GM23338 (cell line): ENCODE data around the gene HKDC1. TPM values are rescaled to one million over a fixed set of nuclear protein-coding genes. Genes with fewer than 3 reads are reported as not detected.

Experiments used
- ATAC-seq: fragments of 200-7000 bp; cut with Tn5 transposase; 3 replicates; pipeline ENCODE4 v1.9.1; 2020
- DNase-seq: peaks from one replicate; pipeline ENCODE4 v3.0.0-alpha.2; 2015; ENCODE audit warnings: low spot score
- H2AFZ ChIP-seq: fragments of 200-600 bp; sonication (generic); 2 replicates; pipeline ENCODE4 v1.8.0; 2016; ENCODE audit warnings: antibody characterized with exemption, mild to moderate bottlenecking, moderate library complexity
- H3F3A ChIP-seq: fragments of 200-600 bp; sonication (generic); replicated peaks from 2 replicates; pipeline ENCODE4 v1.8.0; 2017; ENCODE audit warnings: antibody characterized with exemption, mixed run types, low read depth
- H3K27ac ChIP-seq: fragments of 200-600 bp; sonication (generic); 2 replicates; pipeline ENCODE4 v1.6.1; 2016; ENCODE audit warnings: low read depth
- H3K27me3 ChIP-seq: fragments of 200-600 bp; sonication (generic); 2 replicates; pipeline ENCODE4 v1.8.0; 2016; ENCODE audit warnings: mild to moderate bottlenecking, mixed run types, moderate library complexity; ENCODE audit not compliant: insufficient read depth
- H3K36me3 ChIP-seq: fragments of 200-600 bp; sonication (generic); 2 replicates; pipeline ENCODE4 v1.8.0; 2016; ENCODE audit warnings: mild to moderate bottlenecking; ENCODE audit not compliant: insufficient read depth
- H3K4me1 ChIP-seq: fragments of 200-600 bp; sonication (generic); 2 replicates; pipeline ENCODE4 v1.8.0; 2016; ENCODE audit warnings: mild to moderate bottlenecking, moderate library complexity; ENCODE audit not compliant: insufficient read depth
- H3K4me2 ChIP-seq: fragments of 200-600 bp; sonication (generic); 2 replicates; pipeline ENCODE4 v1.7.1; 2017; ENCODE audit warnings: mixed run types
- H3K4me3 ChIP-seq: fragments of 200-600 bp; sonication (generic); 2 replicates; pipeline ENCODE4 v1.6.1; 2016; ENCODE audit warnings: mixed run types
- H3K79me2 ChIP-seq: fragments of 200-600 bp; sonication (generic); replicated peaks from 2 replicates; pipeline ENCODE4 v1.8.0; 2017; ENCODE audit warnings: mild to moderate bottlenecking; ENCODE audit not compliant: insufficient read depth
- H3K9me2 ChIP-seq: fragments of 200-600 bp; sonication (generic); 2 replicates; pipeline ENCODE4 v1.8.0; 2017; ENCODE audit not compliant: insufficient read depth
- H4K20me1 ChIP-seq: fragments of 200-600 bp; sonication (generic); replicated peaks from 2 replicates; pipeline ENCODE4 v1.8.0; 2017; ENCODE audit warnings: mild to moderate bottlenecking; ENCODE audit not compliant: insufficient read depth
- H3K27ac Mint-ChIP-seq: 2 replicates; pipeline ENCODE4 v1.8.0; 2020; ENCODE audit warnings: inconsistent platforms, mild to moderate bottlenecking, moderate library complexity, mixed read lengths
- H3K27me3 Mint-ChIP-seq: 3 replicates; pipeline ENCODE4 v1.8.0; 2022; ENCODE audit warnings: low read depth, mild to moderate bottlenecking, moderate library complexity, mixed read lengths, inconsistent platforms; ENCODE audit not compliant: insufficient read depth, poor library complexity
- H3K36me3 Mint-ChIP-seq: 3 replicates; pipeline ENCODE4 v1.8.0; 2021; ENCODE audit warnings: low read depth, mild to moderate bottlenecking, inconsistent platforms, moderate library complexity, mixed read lengths
- H3K4me1 Mint-ChIP-seq: 3 replicates; pipeline ENCODE4 v1.8.0; 2020; ENCODE audit warnings: mild to moderate bottlenecking, inconsistent platforms, mixed read lengths
- H3K4me3 Mint-ChIP-seq: 3 replicates; pipeline ENCODE4 v1.8.0; 2021; ENCODE audit warnings: moderate library complexity, mild to moderate bottlenecking, inconsistent platforms, mixed read lengths
- H3K9me3 Mint-ChIP-seq: 3 replicates; pipeline ENCODE4 v1.8.0; 2020; ENCODE audit warnings: moderate library complexity, mild to moderate bottlenecking, inconsistent platforms, mixed read lengths
- CREB1 ChIP-seq: fragments of 250-450 bp; sonication (Bioruptor Pico); IDR thresholded peaks from 2 replicates; pipeline ENCODE4 v1.5.0; 2020; ENCODE audit warnings: low read depth, mild to moderate bottlenecking, moderate library complexity
- CTCF ChIP-seq, 2 experiments: fragments of 200-600 bp in 1 of 2; sonication (generic) in 1 of 2; conservative IDR thresholded peaks; 2 replicates each; pipeline versions ENCODE4 v1.5.1 to v1.6.1; 2016 to 2017; ENCODE audit warnings: antibody characterized with exemption in 2 of 2, low read depth in 2 of 2, mild to moderate bottlenecking in 2 of 2, moderate library complexity in 1 of 2
- EZH2phosphoT487 ChIP-seq: fragments of 200-600 bp; sonication (generic); IDR thresholded peaks from one replicate; pipeline ENCODE4 v1.8.1; 2018; ENCODE audit warnings: antibody characterized with exemption; ENCODE audit not compliant: unreplicated experiment
- NANOG ChIP-seq: IDR thresholded peaks from 2 replicates; pipeline ENCODE4 v1.6.1; 2016; ENCODE audit warnings: antibody characterized with exemption, borderline replicate concordance
- POLR2AphosphoS5 ChIP-seq: IDR thresholded peaks from 2 replicates; pipeline ENCODE4 v1.6.1; 2016; ENCODE audit warnings: antibody characterized with exemption, low read depth
- REST ChIP-seq: IDR thresholded peaks from one replicate; pipeline ENCODE4 v1.6.1; 2018; ENCODE audit warnings: antibody characterized with exemption; ENCODE audit not compliant: unreplicated experiment
- STAT1 ChIP-seq: IDR thresholded peaks from one replicate; pipeline ENCODE4 v1.6.1; 2016; ENCODE audit warnings: antibody characterized with exemption; ENCODE audit not compliant: unreplicated experiment
- ZNF114 ChIP-seq: fragments of 250-450 bp; sonication (Bioruptor Pico); IDR thresholded peaks from 2 replicates; pipeline ENCODE4 v1.5.0; 2020; ENCODE audit warnings: mild to moderate bottlenecking, moderate library complexity
- ZNF331 ChIP-seq: fragments of 250-450 bp; sonication (Bioruptor Pico); IDR thresholded peaks from 2 replicates; pipeline ENCODE4 v1.5.0; 2020; ENCODE audit warnings: low read depth, mild to moderate bottlenecking, moderate library complexity
- polyA plus RNA-seq: library from polyadenylated mRNA; unstranded; fragments of >200 nt; fragmentation: Nextera tagmentation; extraction: Ambion mirVana; gene quantifications from 2 replicates; pipeline ENCODE4 v1.2.1, GENCODE V29; 2016
- total RNA-seq: library from RNA; depleted of rRNA; stranded (reverse); fragments of >200 nt; shearing (Covaris generic); gene quantifications from 2 replicates; pipeline ENCODE4 v1.2.3, GENCODE V29; 2014
- TF ChIP-seq, protein P1 (sequence below): fragments of 250-450 bp; sonication (Bioruptor Pico); IDR thresholded peaks from 2 replicates; pipeline ENCODE4 v1.5.0; 2020; ENCODE audit warnings: mild to moderate bottlenecking, moderate library complexity

Gene HKDC1
- total and polyA plus RNA-seq, 2 experiments from 2014 or later = 0.03 TPM; not detected in 1

DNA sequence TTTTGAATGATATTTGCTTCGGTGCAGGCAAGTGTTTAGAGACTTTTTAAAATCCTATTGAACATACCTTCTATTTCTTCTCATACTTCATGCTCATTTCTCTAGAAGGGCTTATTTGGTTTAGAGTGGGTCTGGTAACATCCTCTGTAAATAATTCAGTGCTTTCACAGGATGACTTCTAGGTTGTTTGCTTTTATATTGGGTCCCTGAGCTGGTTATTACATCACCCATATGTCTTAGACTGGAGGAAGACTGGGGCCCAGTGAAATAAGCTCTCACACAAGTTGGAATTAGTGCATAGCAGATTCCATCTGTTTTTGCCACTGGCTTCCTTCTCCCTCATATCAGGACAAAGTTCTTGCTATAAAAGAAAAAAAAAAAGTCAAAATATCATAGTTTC lies 33.6 kb upstream of the HKDC1 start (continued):
- TF ChIP-seq CTCF (conservative IDR thresholded peaks at IDR 0.05; ENCODE audit: low read depth in 2 of 2) (no peak), STAT1 (no peak), NANOG (no peak), POLR2AphosphoS5 (no peak), EZH2phosphoT487 (no peak)

GRCh38 chr10:69201045-69201444 lies 19.1 kb upstream of the HKDC1 start:
- ATAC-seq = no peak
- H4K20me1 ChIP-seq = 0 out of 2 replicates have a peak, but pooled peaks cover 3% of the 10 kb centered on the region
- H3K79me2 ChIP-seq = no peaks in the 10 kb centered on the region
- no peaks in the 10 kb centered on the region for H3K9me2 ChIP-seq
- H3F3A ChIP-seq = no peaks in the 10 kb centered on the region
- H2AFZ ChIP-seq = no peak overlapping the region
- no peak overlapping the region for H3K4me2 ChIP-seq
- TF ChIP-seq REST = no peak
- no peak for TF ChIP-seq STAT1
- TF ChIP-seq, protein P1, sequence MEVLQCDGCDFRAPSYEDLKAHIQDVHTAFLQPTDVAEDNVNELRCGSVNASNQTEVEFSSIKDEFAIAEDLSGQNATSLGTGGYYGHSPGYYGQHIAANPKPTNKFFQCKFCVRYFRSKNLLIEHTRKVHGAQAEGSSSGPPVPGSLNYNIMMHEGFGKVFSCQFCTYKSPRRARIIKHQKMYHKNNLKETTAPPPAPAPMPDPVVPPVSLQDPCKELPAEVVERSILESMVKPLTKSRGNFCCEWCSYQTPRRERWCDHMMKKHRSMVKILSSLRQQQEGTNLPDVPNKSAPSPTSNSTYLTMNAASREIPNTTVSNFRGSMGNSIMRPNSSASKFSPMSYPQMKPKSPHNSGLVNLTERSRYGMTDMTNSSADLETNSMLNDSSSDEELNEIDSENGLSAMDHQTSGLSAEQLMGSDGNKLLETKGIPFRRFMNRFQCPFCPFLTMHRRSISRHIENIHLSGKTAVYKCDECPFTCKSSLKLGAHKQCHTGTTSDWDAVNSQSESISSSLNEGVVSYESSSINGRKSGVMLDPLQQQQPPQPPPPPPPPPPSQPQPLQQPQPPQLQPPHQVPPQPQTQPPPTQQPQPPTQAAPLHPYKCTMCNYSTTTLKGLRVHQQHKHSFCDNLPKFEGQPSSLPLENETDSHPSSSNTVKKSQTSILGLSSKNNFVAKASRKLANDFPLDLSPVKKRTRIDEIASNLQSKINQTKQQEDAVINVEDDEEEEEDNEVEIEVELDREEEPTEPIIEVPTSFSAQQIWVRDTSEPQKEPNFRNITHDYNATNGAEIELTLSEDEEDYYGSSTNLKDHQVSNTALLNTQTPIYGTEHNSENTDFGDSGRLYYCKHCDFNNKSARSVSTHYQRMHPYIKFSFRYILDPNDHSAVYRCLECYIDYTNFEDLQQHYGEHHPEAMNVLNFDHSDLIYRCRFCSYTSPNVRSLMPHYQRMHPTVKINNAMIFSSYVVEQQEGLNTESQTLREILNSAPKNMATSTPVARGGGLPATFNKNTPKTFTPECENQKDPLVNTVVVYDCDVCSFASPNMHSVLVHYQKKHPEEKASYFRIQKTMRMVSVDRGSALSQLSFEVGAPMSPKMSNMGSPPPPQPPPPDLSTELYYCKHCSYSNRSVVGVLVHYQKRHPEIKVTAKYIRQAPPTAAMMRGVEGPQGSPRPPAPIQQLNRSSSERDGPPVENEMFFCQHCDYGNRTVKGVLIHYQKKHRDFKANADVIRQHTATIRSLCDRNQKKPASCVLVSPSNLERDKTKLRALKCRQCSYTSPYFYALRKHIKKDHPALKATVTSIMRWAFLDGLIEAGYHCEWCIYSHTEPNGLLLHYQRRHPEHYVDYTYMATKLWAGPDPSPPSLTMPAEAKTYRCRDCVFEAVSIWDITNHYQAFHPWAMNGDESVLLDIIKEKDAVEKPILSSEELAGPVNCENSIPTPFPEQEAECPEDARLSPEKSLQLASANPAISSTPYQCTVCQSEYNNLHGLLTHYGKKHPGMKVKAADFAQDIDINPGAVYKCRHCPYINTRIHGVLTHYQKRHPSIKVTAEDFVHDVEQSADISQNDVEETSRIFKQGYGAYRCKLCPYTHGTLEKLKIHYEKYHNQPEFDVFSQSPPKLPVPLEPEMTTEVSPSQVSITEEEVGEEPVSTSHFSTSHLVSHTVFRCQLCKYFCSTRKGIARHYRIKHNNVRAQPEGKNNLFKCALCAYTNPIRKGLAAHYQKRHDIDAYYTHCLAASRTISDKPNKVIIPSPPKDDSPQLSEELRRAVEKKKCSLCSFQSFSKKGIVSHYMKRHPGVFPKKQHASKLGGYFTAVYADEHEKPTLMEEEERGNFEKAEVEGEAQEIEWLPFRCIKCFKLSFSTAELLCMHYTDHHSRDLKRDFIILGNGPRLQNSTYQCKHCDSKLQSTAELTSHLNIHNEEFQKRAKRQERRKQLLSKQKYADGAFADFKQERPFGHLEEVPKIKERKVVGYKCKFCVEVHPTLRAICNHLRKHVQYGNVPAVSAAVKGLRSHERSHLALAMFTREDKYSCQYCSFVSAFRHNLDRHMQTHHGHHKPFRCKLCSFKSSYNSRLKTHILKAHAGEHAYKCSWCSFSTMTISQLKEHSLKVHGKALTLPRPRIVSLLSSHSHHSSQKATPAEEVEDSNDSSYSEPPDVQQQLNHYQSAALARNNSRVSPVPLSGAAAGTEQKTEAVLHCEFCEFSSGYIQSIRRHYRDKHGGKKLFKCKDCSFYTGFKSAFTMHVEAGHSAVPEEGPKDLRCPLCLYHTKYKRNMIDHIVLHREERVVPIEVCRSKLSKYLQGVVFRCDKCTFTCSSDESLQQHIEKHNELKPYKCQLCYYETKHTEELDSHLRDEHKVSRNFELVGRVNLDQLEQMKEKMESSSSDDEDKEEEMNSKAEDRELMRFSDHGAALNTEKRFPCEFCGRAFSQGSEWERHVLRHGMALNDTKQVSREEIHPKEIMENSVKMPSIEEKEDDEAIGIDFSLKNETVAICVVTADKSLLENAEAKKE (CRISPR knock-in tag) = no peak
- no peak for TF ChIP-seq ZNF331 (CRISPR knock-in tag)
- no peak for TF ChIP-seq POLR2AphosphoS5
- TF ChIP-seq ZNF114 (CRISPR knock-in tag) = no peak
- no peak for TF ChIP-seq CTCF (conservative IDR thresholded peaks at IDR 0.05; ENCODE audit: low read depth in 2 of 2)
- no peak for TF ChIP-seq CREB1
- H3K27me3 ChIP-seq = no peaks in the 10 kb centered on the region
- H3K4me3 ChIP-seq = no peak overlapping the region
- Mint-ChIP-seq H3K4me1 (no peaks in the 10 kb centered on the region), H3K36me3 (peaks cover 32% of the 10 kb centered on the region), H3K9me3 (no peaks in the 10 kb centered on the region), H3K27me3 (peaks cover 2% of the 10 kb centered on the region), H3K27ac (no peak overlapping the region), H3K4me3 (no peak overlapping the region)
- H3K4me1 ChIP-seq = no peaks in the 10 kb centered on the region
- peaks cover 25% of the 10 kb centered on the region; the same call in 1 of the 2 replicates for H3K36me3 ChIP-seq
- no peak for DNase-seq
- 0 out of 2 replicates have a peak overlapping the region, but pooled peaks have one; percentile 9 for H3K27ac ChIP-seq
